Transverse colon (tissue), 4 donors: ENCODE data around the gene FAM180A. TPM values are rescaled to one million over a fixed set of nuclear protein-coding genes. Genes with fewer than 3 reads are reported as not detected.

Experiments
- DNase-seq: peaks from one replicate; pipeline ENCODE4 v3.0.0-alpha.2; 2019
- H3K27ac ChIP-seq, 4 donors: fragments of 200-600 bp; sonication (generic); 2 replicates each; pipeline ENCODE4 v1.5.1; 2016 to 2018; ENCODE audit warnings: inconsistent platforms in 4 of 4
- H3K27me3 ChIP-seq: fragments of 200-600 bp; sonication (generic); 2 replicates; pipeline ENCODE4 v1.5.1; 2017; ENCODE audit warnings: inconsistent platforms
- H3K36me3 ChIP-seq, 4 donors: fragments of 200-600 bp; sonication (generic); 2 replicates each; pipeline ENCODE4 v1.5.1; 2017 to 2019; ENCODE audit warnings: inconsistent platforms in 4 of 4
- H3K4me1 ChIP-seq, 4 donors: fragments of 200-600 bp; sonication (generic); 2 replicates each; pipeline ENCODE4 v1.5.1; 2017 to 2020; ENCODE audit warnings: inconsistent platforms in 4 of 4
- H3K4me3 ChIP-seq, 4 donors: fragments of 200-600 bp; sonication (generic); 1 replicate in 1 of 4; 2 replicates in 3 of 4; pipeline versions ENCODE4 v1.5.1 to v1.6.1; 2017 to 2019; ENCODE audit warnings: inconsistent platforms in 4 of 4
- H3K9me3 ChIP-seq, 2 donors: fragments of 200-600 bp; sonication (generic); 2 replicates each; pipeline ENCODE4 v1.5.1; 2017 to 2019; ENCODE audit warnings: inconsistent platforms in 2 of 2
- CTCF ChIP-seq, 5 experiments: fragments of 200-600 bp in 3 of 5; fragments of 450-650 bp in 2 of 5; sonication (generic) in 3 of 5; IDR thresholded peaks; 1 replicate in 2 of 5; 2 replicates in 3 of 5; pipeline ENCODE4 v1.5.1; 2016 to 2017; ENCODE audit warnings: antibody characterized with exemption in 5 of 5, inconsistent platforms in 3 of 5, mild to moderate bottlenecking in 2 of 5, moderate library complexity in 1 of 5
- EP300 ChIP-seq: sonication (generic); formaldehyde crosslinking; IDR thresholded peaks from one replicate; pipeline ENCODE4 v1.6.1; 2017; ENCODE audit warnings: antibody characterized with exemption, low read depth
- POLR2A ChIP-seq: fragments of 450-650 bp; IDR thresholded peaks from one replicate; pipeline ENCODE4 v1.6.1; 2016; ENCODE audit warnings: antibody characterized with exemption, mild to moderate bottlenecking, moderate library complexity
- POLR2AphosphoS5 ChIP-seq, 3 donors: sonication (generic); formaldehyde crosslinking; IDR thresholded peaks; one replicate each; pipeline ENCODE4 v1.6.1; 2016; ENCODE audit warnings: antibody characterized with exemption in 3 of 3
- WGBS, 2 donors: methylation state at CpG; one replicate each; pipeline ENCODE4 v1.1.5; 2018; ENCODE audit warnings: low coverage in 1 of 2; 5-methylcytosine and 5-hydroxymethylcytosine counted together
- in situ Hi-C, 4 donors: fragments of 200-750 bp; cut with MboI; loops; one replicate each; pipeline versions ENCODE4 v1.15.0 to v1.15.1; 2017; ENCODE audit warnings: low sequenced_read_pairs in 3 of 4, low pct_ligation_motif_present in 1 of 4, low pct_unique_long_range_greater_than_20kb in 1 of 4
- intact Hi-C: fragments of 100-400 bp; cut with DNase I; formaldehyde crosslinking; loops from one replicate; pipeline ENCODE4 v1.15.1; 2023; ENCODE audit warnings: low total_unique reads
- total RNA-seq, 4 donors: library from RNA; depleted of rRNA; stranded (reverse); fragments of >200 nt; gene quantifications; one replicate each; pipeline ENCODE4 v1.1.0, GENCODE V29; 2016

The FAM180A gene
- total RNA-seq, 4 donors from 2014 or later = 1.2 to 3.8 TPM; not detected in 2

DNA sequence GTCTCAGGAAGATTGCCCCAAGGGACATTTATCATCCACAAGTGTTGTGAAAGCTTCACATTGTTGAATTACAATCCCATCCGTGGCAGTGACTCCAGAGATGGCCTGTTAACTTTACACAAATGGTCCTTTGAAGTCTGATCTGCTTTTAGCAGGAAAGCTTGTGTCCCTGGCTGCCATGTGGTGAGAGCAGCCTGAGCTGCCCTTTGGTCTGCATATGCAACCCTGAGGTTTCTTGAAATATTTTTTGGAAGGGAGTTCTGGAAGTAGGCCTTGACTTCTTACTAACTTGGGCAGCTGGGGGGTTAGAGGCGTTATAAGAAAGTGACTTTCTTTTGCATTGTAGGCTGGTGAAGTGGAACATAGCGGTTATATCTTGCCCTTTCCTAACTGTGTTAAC lies 41.3 kb upstream of the FAM180A start:
- Histone ChIP-seq H3K36me3 (no peaks in the 10 kb centered on the region), H3K27me3 (no peaks in the 10 kb centered on the region), H3K27ac (no peak overlapping the region), H3K4me3 (no peak overlapping the region), H3K4me1 (no peaks in the 10 kb centered on the region), H3K9me3 (no peaks in the 10 kb centered on the region)
- intact Hi-C loops (no loop called here), in situ Hi-C loops (no loop called here)
- no peak for DNase-seq
- 75% methylated on average over 3 of the region's 3 CpGs; no CpG with 5 or more reads in 1 of the 2 donors for WGBS, 2 donors
- TF ChIP-seq EP300 (no peak), CTCF (IDR thresholded peaks at IDR 0.05) (no peak), POLR2AphosphoS5 (IDR thresholded peaks at IDR 0.05) (no peak), POLR2A (no peak)

GRCh38 chr7:135789431-135789830 lies 40.8 kb upstream of the FAM180A start:
- intact Hi-C loops = no loop called here
- Histone ChIP-seq H3K4me3 (no peak overlapping the region), H3K27me3 (no peaks in the 10 kb centered on the region), H3K4me1 (no peaks in the 10 kb centered on the region), H3K36me3 (no peaks in the 10 kb centered on the region), H3K9me3 (no peaks in the 10 kb centered on the region), H3K27ac (no peak overlapping the region)
- WGBS, 2 donors = 86 to 100% methylated on average over 1 to 4 of the region's 4 CpGs
- DNase-seq = no peak
- no peak for TF ChIP-seq EP300
- in situ Hi-C loops = no loop called here

DNA sequence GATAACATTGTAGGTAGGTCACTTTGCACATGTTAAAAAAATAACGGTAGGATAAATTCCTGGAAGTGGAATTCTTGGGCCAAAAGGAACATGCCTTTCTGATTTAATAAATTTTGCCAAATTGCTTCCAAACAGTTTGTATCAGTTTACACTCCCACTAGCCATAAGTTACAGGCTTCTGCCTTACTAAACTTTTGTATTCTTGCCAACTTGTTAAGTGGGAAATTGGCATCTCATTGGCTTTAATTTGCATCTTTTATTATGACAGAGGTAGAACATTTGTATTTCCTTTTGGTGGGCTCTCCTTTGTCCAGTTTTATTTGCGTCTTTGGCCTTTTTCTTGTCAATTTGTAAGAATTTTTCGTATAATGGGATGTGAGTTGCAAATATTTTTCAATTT lies 38.3 kb upstream of the FAM180A start:
- WGBS, 2 donors = 79 to 86% methylated on average over 3 of the region's 3 CpGs
- Histone ChIP-seq H3K4me1 (no peaks in the 10 kb centered on the region), H3K36me3 (no peaks in the 10 kb centered on the region), H3K27ac (no peak overlapping the region), H3K4me3 (no peak overlapping the region), H3K27me3 (no peaks in the 10 kb centered on the region), H3K9me3 (no peaks in the 10 kb centered on the region)
- no peak for TF ChIP-seq POLR2A
- TF ChIP-seq POLR2AphosphoS5 (IDR thresholded peaks at IDR 0.05) = no peak
- TF ChIP-seq CTCF (IDR thresholded peaks at IDR 0.05) = no peak
- in situ Hi-C loops (no loop called here), intact Hi-C loops (no loop called here)
- DNase-seq = no peak

DNA sequence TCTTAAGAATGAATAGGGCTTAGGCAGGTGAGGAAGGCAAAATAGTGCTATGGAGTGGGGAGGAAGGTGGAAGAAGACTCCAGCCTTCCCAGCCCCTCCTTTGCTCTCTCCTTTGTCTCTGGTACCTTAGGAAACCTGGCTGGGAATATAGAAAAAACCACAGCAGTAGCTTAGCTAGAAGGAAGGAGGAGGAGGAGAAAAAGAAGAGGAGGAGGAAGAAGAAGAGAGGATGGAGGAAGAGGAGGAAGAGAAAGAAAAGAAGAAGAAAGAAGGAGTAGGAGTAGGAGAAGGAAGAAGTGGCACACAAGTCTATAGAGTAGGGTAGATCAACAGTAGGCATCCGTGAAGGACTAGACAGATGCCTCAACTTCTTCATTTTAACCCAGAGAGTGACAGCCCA lies 36.5 kb upstream of the FAM180A start:
- TF ChIP-seq EP300 (no peak), POLR2A (no peak), CTCF (IDR thresholded peaks at IDR 0.05) (no peak), POLR2AphosphoS5 (IDR thresholded peaks at IDR 0.05) (no peak)
- no peak overlapping the region for H3K27ac ChIP-seq
- H3K4me3 ChIP-seq = no peak overlapping the region
- H3K4me1 ChIP-seq = no peaks in the 10 kb centered on the region
- H3K9me3 ChIP-seq = no peaks in the 10 kb centered on the region
- DNase-seq = no peak
- intact Hi-C loops = no loop called here
- no peaks in the 10 kb centered on the region for H3K27me3 ChIP-seq
- H3K36me3 ChIP-seq = no peaks in the 10 kb centered on the region
- 89 to 100% methylated on average over 1 of the region's 1 CpG for WGBS, 2 donors
- in situ Hi-C loops = no loop called here

DNA sequence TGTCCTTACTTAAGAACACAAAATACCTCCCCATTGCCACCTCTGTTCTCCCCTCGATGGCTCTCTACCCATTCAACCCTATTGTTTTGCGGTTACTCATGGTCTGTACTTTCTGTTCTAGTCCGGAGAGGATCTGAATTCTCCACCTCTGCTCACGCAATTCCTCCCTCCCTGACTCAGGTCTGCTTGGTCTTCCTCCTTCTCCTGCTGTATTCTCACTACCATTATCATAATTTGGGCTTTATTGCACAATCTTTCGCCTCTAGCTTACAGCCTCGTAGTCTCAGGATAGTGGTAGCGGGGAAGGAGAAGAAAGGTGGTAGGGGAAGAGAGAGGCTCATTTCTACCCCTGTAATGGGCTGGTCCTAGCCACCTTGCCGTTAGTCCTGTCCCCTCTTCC lies 35.4 kb upstream of the FAM180A start:
- WGBS, 2 donors = 89% methylated on average over 6 to 8 of the region's 8 CpGs
- TF ChIP-seq CTCF (IDR thresholded peaks at IDR 0.05) (no peak), EP300 (no peak), POLR2AphosphoS5 (IDR thresholded peaks at IDR 0.05) (no peak), POLR2A (no peak)
- no peak overlapping the region for H3K27ac ChIP-seq
- H3K9me3 ChIP-seq = no peaks in the 10 kb centered on the region
- no peaks in the 10 kb centered on the region for H3K36me3 ChIP-seq
- no peak for DNase-seq
- intact Hi-C loops = no loop called here
- no peaks in the 10 kb centered on the region for H3K27me3 ChIP-seq
- in situ Hi-C loops = no loop called here
- H3K4me1 ChIP-seq = no peaks in the 10 kb centered on the region
- no peak overlapping the region for H3K4me3 ChIP-seq
